Inflammatory macrophage treated with lipopolysaccharide for 4 hours (primary cell): Measurements from ENCODE around the gene HOXC4.
"Not testable (repeated sequence)": the region's sequence is repeated elsewhere in the genome, so short reads cannot be mapped to it uniquely, and the experiment has no call there.

Experiments
- DNase-seq: peaks from one replicate; pipeline ENCODE4 v3.0.0-alpha.2; 2020

HOXC4 gene

DNA sequence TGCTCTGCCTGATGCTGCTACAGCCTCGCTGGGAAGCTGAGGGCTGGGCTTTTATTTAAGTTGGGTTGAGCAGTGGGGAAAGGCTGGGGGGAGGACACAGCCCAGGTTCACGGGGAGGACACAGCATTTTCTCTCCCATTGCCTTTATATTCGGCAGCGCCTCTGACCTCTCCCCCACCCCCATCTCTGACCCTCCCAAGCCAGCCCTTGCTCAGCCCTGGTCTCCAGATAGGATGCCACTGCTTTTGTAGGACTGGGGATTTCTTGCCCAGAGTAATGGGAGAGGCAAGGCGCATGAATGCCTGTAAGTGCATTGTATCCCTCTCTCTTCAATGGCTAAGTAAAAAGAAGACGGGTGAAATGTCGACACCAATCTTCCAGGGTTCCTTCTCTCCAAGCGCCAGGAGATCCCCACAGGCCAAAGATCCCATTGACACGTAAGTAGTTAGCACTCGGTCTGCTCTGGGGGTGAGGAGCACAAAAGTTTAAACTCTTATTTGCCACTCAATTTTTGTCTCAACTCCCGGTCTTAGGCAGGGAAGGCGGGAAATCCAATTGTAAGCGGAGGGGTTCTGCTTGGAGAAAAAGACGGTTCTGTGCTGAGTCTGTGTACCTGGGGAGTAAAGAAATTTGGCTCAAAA lies 4.6 kb downstream of the HOXC4 start:
- DNase-seq, result no peak

DNA sequence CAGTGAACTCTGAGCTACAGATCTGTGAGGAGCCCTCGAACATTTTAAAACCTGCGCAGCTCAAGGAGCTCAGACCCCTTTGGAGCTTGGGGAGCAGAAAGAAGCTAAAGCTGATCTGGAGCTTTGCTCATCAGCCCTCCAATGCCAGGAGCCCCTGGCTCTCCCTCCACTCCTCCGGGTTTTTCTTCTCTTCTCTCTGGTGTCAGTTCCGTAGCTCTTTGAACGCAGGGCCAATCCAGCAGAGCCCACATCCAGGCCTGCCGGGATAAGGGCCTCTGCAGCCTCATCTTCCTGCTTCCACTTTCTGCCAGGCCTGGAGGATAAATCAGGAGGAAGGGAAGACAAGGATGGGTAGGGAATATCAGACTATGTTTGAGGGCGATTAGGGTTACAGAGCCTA lies 6.0 kb downstream of the HOXC4 start:
- DNase-seq, result no peak

DNA sequence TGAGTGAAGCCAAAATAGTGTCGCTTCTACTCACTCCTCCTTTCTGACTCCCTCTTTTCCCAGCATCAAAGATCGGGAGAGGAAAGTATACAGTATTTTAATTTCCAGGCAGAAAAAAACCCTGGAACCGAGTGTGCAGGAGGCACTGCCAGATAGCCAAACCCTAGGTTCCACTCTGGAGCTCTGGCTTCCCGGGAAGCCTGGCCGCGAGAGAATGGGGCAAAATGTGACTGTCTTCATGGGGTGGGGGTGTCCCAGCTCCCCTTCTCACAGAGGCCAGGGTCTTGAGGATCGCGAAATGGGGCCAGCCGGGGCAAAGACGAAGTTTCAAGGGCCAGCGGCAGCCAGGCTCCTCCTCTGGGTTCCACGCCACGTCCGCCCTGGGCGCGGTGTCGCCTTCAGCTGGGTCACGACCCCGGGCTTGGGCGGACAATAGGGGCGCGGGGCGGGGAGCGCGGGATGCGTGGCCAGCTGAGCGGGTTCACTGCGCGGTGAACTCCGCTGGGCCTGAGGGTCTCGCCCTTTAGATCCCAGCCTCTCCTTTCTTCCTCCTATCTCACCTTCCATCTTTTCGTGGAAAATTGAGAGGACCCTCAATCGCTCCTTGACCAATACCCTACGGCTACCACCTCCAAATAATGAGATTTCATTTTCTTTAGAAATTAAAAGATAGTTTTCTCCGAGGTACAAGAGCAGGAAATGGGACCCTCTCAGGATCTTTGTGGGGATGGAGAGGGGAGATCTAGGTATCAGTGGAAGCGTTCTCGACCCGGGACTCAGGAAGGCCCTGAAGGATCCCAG lies 6.7 kb downstream of the HOXC4 start:
- no peak for DNase-seq

DNA sequence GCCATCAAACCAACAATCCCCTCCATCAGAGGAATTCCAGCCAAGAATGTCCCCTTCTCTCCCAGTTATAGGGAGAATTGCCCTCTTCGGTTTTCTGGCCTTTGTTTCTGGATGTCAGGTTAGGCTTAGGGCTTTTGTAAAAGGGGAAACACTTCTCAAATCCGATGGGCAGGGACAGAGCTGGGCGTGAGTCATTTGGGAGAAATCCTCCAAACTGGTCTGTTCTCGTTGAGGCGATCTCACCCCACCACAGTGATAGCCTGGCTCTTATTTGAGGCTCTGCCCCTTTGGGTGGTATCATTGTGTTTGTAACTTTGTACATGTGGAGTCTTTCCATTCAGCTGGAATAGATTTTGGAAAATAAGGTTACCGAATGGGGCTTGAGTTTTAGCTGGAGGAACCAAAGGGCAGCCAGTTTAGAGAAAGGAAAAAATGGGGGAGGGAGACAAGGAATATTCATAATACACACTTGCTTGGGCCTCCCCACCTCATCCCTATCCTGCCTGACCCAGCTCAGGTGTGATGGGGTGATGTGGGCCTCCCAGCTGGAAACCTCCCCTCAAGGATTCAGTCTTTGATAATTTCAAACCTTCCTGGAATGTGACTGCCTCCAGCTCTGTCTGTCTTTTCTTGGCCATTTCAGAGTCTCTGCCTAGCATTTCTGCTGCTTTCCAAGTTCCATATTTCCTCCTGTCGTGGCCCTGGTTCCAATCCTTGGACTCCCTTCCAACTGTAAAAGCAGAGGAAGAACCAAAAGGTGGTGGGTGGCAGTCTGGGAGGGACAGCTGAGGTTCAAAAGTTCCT lies 7.5 kb downstream of the HOXC4 start:
- no peak for DNase-seq

- no peak for DNase-seq
These were observed 12.0 kb downstream of the HOXC4 start for GRCh38 chr12:54065677-54066076.

GRCh38 chr12:54066408-54066807 lies 12.8 kb downstream of the HOXC4 start:
- no peak for DNase-seq

DNA sequence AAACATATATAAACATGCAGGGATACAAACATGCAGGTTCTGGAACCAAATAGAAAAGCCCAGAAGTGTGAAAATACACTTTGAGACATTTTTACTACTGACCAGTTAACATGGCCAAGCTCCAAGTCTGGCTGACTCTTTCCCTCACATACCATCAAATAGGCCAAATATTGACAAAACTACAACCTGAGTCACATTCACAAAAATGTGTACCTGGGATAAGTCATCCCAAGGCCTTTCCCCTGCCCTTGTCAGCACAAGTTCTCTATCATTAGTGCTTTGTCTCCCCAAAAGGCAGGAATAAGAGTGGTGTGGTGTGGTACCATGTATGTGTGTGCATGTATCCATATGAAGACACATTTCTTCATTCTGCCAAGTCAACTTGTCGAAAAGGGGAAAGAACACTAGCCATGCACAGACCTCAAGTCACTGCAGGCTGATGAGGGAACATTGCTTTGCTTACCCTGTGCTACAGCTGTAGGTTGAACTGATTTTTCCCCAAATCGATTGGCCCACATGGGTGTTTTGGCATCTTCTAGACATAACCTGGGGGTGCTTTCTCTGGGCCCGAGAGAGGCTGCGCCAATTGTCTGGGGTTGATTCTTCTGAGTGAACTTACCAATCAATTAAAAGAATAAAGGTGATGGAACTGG lies 14.9 kb downstream of the HOXC4 start:
- DNase-seq, result no peak

- no peak for DNase-seq
These were observed 18.3 kb downstream of the HOXC4 start for GRCh38 chr12:54071942-54072341.

DNA sequence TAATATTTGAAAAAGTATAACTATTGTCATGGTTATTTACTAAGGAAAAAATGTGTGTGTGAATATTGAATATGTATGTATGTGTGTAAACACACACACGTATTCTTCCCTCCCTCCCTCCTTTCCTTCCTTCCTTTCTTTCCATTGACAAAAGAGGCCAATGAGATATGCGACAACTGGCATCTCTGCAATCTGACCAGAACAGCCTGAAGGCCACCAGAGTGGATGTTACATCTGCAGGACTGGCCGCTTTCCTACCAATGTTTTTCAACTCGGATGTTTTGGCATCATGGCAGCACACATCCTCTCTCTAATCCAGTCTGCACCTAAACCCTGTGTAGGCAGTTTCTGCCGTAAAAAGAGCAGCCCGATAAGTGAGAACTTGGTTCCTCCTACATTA lies 20.7 kb downstream of the HOXC4 start:
- DNase-seq, result no peak

- DNase-seq, result no peak
These were observed 21.8 kb downstream of the HOXC4 start for GRCh38 chr12:54075409-54075808.

DNA sequence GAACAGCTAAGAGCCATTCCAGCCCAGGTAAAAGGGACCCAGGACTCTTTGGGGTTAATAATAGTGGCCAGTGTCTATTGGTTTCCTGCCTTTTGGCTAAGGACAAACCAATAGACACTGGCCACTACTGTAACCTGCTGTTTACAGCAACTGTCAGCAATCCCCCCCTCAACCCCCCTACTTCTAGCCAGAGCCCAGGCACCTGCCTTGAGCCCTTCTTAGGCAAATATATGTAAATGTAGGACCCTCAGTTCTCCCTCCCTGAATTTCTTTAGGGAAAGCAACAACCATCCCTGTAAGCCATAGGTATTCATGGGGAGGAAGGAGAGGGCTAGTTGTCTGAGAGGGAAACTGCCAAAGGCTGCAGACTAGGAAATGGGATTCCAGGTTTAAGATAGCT lies 22.3 kb downstream of the HOXC4 start:
- no peak for DNase-seq

GRCh38 chr12:54077843-54078242 lies 24.2 kb downstream of the HOXC4 start:
- DNase-seq, result not testable (repeated sequence)

GRCh38 chr12:54079115-54079514 lies 25.5 kb downstream of the HOXC4 start:
- not testable (repeated sequence) for DNase-seq

DNA sequence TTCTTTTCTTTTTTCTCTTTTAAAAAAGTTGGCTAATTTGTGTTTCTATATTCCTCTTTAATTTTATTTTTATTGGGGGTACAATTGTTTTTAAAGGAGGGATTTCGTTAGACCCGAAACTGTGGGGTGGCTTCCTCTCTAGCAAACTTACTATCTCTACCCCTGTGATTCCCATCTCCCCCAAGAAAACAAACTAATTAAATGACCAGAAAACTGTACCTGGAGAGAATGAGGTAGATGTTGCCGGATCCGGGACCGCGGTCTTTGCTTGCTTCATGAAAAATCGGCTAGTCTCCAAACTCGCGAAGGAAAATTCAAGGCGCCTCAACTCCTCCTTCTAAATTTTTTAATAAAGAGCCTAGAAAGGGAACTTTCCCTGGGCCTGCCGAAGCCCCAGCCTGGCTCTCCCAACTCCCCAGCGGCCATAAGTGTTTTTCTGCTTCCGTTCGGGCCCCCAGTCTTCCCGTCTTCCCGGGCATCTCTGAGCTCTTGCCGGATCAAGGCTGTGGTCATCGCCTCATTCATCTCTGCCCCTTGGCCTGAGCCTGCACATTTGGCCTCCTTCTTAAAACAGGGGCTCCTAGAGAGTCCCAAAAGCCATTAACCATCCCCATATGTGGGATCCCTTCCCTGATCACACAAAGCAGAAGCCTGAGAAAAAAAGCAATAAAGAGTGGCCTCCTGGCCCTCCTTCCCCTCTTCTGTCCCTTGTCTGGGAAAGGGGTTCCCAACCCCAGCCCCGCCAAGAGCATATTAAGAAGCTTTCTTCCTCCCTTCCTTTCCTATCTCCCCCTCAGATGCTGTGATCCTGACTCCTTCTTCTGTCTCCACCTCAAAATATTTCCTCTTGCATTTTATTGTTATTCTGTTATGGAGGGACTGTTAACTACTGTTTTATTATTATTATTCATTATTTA lies 26.6 kb downstream of the HOXC4 start:
- not testable (repeated sequence) for DNase-seq

DNA sequence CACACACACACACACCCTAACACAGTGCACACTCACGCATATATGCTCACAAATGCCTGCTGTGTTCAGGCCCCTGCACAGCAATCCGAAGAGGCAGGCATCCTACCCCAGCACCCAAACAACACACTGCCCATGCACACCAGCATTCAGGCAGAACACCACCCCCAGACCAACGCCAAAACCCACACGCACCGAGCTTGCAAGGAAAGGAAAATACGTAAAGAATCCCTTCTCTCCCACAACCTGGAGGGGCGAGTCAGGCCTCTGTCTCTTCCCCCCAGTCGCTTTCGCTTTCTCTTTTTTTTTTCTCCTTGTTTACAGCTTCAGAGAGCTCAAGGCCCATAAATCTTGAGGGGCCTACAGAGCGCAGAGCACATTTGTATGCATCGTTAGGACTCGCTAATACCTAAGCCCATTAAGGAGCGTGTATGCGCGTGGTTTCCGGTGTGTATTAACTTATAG lies 27.4 kb downstream of the HOXC4 start:
- peak; percentile 7 for DNase-seq

DNA sequence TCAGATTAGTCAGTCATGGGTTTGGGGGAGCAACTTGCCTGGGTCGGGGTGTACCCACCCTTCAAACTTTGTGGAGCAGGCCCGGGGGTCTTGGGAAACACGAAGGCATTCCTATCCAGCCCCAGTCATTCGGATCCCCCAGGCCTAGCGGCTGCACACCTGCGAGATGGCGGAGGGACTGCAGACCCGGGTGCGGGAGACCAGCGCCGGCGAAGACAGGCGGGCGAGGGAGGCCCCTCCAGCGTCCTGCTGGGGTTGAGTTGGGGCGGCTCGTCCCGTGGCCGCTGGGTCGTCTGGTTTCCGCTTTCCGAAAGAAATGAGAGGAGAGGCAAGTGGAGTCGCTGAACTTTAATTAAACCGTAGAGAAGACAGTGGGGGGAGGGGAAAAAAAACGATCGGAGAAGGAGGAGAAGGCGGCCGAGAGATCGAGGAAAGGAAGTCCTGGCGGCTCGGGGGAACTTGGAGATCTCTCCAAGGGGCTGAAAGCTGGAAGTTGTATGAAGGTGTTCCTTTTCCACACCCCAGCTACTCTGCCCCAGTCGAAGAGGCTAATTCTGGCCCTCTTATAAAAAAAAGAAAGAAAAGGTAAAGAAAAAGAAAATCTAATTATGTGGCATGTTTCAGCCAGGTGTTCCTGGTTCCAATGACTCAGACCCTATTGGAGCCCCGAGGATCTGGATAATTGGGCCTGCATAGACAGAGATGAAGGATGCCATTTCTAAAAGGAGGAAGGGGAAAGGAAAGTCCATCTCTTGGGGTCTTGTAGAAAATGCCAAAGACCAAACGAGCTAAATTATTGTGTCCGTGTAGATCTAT lies 28.2 kb downstream of the HOXC4 start:
- DNase-seq, result not testable (repeated sequence)

- no peak for DNase-seq
These were observed 28.8 kb downstream of the HOXC4 start for GRCh38 chr12:54082397-54082892.

- DNase-seq, result not testable (repeated sequence)
These were observed 34.4 kb downstream of the HOXC4 start for GRCh38 chr12:54088011-54088410.

DNA sequence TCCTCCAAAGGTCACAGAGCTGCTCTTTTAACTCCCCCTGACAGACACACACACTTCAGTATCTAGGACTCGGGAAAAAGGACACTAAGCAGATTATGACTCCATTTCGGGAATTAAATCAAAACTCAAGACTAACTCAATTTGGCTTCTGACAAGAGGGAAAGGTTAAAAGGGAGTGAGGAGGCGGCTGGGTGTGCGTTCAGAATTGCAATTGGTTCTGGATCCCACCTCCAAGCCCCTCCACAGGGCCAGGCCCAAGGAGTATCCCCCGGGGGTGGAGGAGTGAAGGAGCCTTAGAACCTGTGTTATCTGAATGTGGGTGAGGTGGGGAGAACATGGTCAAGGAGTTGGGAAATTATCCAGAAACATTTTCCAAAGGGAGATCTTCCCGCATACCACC lies 35.8 kb downstream of the HOXC4 start:
- DNase-seq, result not testable (repeated sequence)

- not testable (repeated sequence) for DNase-seq
These were observed 36.7 kb downstream of the HOXC4 start for GRCh38 chr12:54090312-54090711.

DNA sequence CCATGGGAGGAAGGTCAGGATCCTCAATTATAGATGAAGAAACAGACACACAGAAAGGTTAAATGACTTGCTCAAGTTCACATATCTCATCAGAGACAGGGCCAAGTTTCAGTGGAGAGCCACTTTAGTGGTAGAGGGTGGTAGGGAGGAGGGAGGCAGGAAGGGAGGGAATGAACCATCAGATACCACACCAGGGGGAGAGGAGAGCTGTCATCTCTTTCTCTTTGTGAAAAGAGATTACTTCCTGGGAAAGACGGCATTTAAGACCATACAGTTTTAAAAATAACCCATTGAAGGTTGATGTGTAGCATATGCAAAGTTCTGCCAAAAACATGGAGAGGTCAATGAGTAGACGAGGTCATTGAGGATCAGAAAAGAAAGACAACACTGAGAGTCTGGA lies 39.3 kb downstream of the HOXC4 start:
- DNase-seq, result not testable (repeated sequence)
